H9 (cell line): ENCODE measurements around the gene GAL3ST3. TPM values are rescaled to one million over a fixed set of nuclear protein-coding genes. Genes with fewer than 3 reads are reported as not detected.

Source experiments
- DNase-seq: peaks from one replicate; pipeline ENCODE4 v3.0.0-alpha.2; 2017
- H2AFZ ChIP-seq: one replicate; pipeline ENCODE4 v1.6.1; 2013; ENCODE audit warnings: mild to moderate bottlenecking, low read length, control low read depth, moderate library complexity
- H2AK5ac ChIP-seq: 2 replicates; pipeline ENCODE4 v1.6.1; 2013; ENCODE audit warnings: low read length, control low read depth, mixed read lengths; ENCODE audit not compliant: insufficient read length
- H2BK120ac ChIP-seq: one replicate; pipeline ENCODE4 v1.6.1; 2013; ENCODE audit warnings: low read depth, mild to moderate bottlenecking, low read length, control low read depth, inconsistent platforms; ENCODE audit not compliant: poor library complexity, severe bottlenecking
- H2BK12ac ChIP-seq: 2 replicates; pipeline ENCODE4 v1.6.1; 2013; ENCODE audit warnings: low read length, control low read depth, mixed read lengths, low read depth; ENCODE audit not compliant: insufficient read length
- H2BK15ac ChIP-seq: 2 replicates; pipeline ENCODE4 v1.6.1; 2013; ENCODE audit warnings: low read depth, low read length, control low read depth
- H2BK20ac ChIP-seq: one replicate; pipeline ENCODE4 v1.6.1; 2013; ENCODE audit warnings: low read depth, mild to moderate bottlenecking, low read length, control low read depth, inconsistent platforms; ENCODE audit not compliant: poor library complexity, severe bottlenecking
- H2BK5ac ChIP-seq: 2 replicates; pipeline ENCODE4 v1.6.1; 2013; ENCODE audit warnings: low read length, control low read depth, mixed read lengths; ENCODE audit not compliant: insufficient read length
- H3K14ac ChIP-seq: 2 replicates; pipeline ENCODE4 v1.6.1; 2013; ENCODE audit warnings: low read length, control low read depth; ENCODE audit not compliant: insufficient read depth
- H3K18ac ChIP-seq: 2 replicates; pipeline ENCODE4 v1.6.1; 2013; ENCODE audit warnings: low read depth, mild to moderate bottlenecking, mixed read lengths, low read length, control low read depth; ENCODE audit not compliant: insufficient read length
- H3K23ac ChIP-seq: 2 replicates; pipeline ENCODE4 v1.6.1; 2013; ENCODE audit warnings: low read length, control low read depth, mixed read lengths, low read depth; ENCODE audit not compliant: insufficient read length
- H3K23me2 ChIP-seq: 2 replicates; pipeline ENCODE4 v1.6.1; 2013; ENCODE audit warnings: low read depth, mild to moderate bottlenecking, mixed read lengths, low read length, control low read depth; ENCODE audit not compliant: insufficient read length, poor library complexity, severe bottlenecking
- H3K27ac ChIP-seq: 2 replicates; pipeline ENCODE4 v1.5.1; 2013; ENCODE audit warnings: low read length, control low read depth, mixed read lengths, low read depth; ENCODE audit not compliant: insufficient read length
- H3K27me3 ChIP-seq: 2 replicates; pipeline ENCODE4 v1.6.1; 2013; ENCODE audit warnings: low read length, control low read depth, inconsistent platforms; ENCODE audit not compliant: insufficient read depth
- H3K4ac ChIP-seq: 2 replicates; pipeline ENCODE4 v1.6.1; 2013; ENCODE audit warnings: low read depth, mild to moderate bottlenecking, control low read depth, inconsistent platforms, low read length, moderate library complexity
- H3K4me1 ChIP-seq: 2 replicates; pipeline ENCODE4 v1.6.1; 2013; ENCODE audit warnings: low read length, control low read depth, inconsistent platforms; ENCODE audit not compliant: insufficient read depth
- H3K4me2 ChIP-seq: 2 replicates; pipeline ENCODE4 v1.6.1; 2013; ENCODE audit warnings: low read length, control low read depth, mixed read lengths; ENCODE audit not compliant: insufficient read length, insufficient read depth
- H3K56ac ChIP-seq: 2 replicates; pipeline ENCODE4 v1.6.1; 2013; ENCODE audit warnings: low read depth, mild to moderate bottlenecking, mixed read lengths, low read length, control low read depth; ENCODE audit not compliant: insufficient read length
- H3K79me1 ChIP-seq: 2 replicates; pipeline ENCODE4 v1.6.1; 2013; ENCODE audit warnings: low read depth, mild to moderate bottlenecking, moderate library complexity, low read length, control low read depth, inconsistent platforms; ENCODE audit not compliant: insufficient read depth, poor library complexity, severe bottlenecking
- H3K79me2 ChIP-seq: 2 replicates; pipeline ENCODE4 v1.6.1; 2013; ENCODE audit warnings: low read length, control low read depth, inconsistent platforms; ENCODE audit not compliant: insufficient read depth
- H3K9ac ChIP-seq: 2 replicates; pipeline ENCODE4 v1.6.1; 2013; ENCODE audit warnings: low read length, control low read depth, mixed read lengths; ENCODE audit not compliant: insufficient read length; ENCODE audit errors: extremely low read depth
- H3K9me3 ChIP-seq: one replicate; pipeline ENCODE4 v1.6.1; 2013; ENCODE audit warnings: low read depth, low read length, inconsistent platforms; ENCODE audit not compliant: control insufficient read depth
- H3T11ph ChIP-seq: one replicate; pipeline ENCODE4 v1.6.1; 2013; ENCODE audit warnings: mild to moderate bottlenecking, low read length, control low read depth, inconsistent platforms
- H4K20me1 ChIP-seq: one replicate; pipeline ENCODE4 v1.6.1; 2013; ENCODE audit not compliant: control insufficient read depth, insufficient read length, insufficient read depth
- H4K5ac ChIP-seq: 2 replicates; pipeline ENCODE4 v1.6.1; 2013; ENCODE audit warnings: low read depth, mild to moderate bottlenecking, mixed read lengths, low read length, control low read depth; ENCODE audit not compliant: insufficient read length
- H4K8ac ChIP-seq: replicated peaks from 2 replicates; pipeline ENCODE4 v1.6.1; 2013; ENCODE audit warnings: low read length, control low read depth, mixed read lengths, low read depth; ENCODE audit not compliant: insufficient read length
- H4K91ac ChIP-seq: 2 replicates; pipeline ENCODE4 v1.6.1; 2013; ENCODE audit warnings: low read depth, mild to moderate bottlenecking, moderate library complexity, mixed read lengths, low read length, control low read depth; ENCODE audit not compliant: insufficient read length
- H3K27ac Mint-ChIP-seq, 3 experiments: 2 replicates in 2 of 3; 3 replicates in 1 of 3; pipeline ENCODE4 v1.8.0; 2020 to 2021; ENCODE audit warnings: mixed read lengths in 3 of 3, mild to moderate bottlenecking in 1 of 3, moderate library complexity in 1 of 3
- H3K27me3 Mint-ChIP-seq: 2 replicates; pipeline ENCODE4 v1.8.0; 2021; ENCODE audit warnings: low read depth, mild to moderate bottlenecking, moderate library complexity, mixed read lengths
- H3K36me3 Mint-ChIP-seq, 3 experiments: 2 replicates in 2 of 3; 3 replicates in 1 of 3; pipeline ENCODE4 v1.8.0; 2020 to 2021; ENCODE audit warnings: low read depth in 3 of 3, mixed read lengths in 3 of 3; ENCODE audit not compliant: insufficient read depth in 1 of 3
- H3K4me1 Mint-ChIP-seq, 2 experiments: 2 replicates each; pipeline ENCODE4 v1.8.0; 2020; ENCODE audit warnings: mixed read lengths in 2 of 2
- H3K4me3 Mint-ChIP-seq, 2 experiments: 2 replicates in 1 of 2; 3 replicates in 1 of 2; pipeline ENCODE4 v1.8.0; 2020 to 2021; ENCODE audit warnings: mild to moderate bottlenecking in 2 of 2, mixed read lengths in 2 of 2, moderate library complexity in 1 of 2
- H3K9me3 Mint-ChIP-seq, 2 experiments: 2 replicates in 1 of 2; 3 replicates in 1 of 2; pipeline ENCODE4 v1.8.0; 2020; ENCODE audit warnings: mild to moderate bottlenecking in 2 of 2, mixed read lengths in 2 of 2, moderate library complexity in 1 of 2
- CTCF ChIP-seq: fragments of 200-600 bp; sonication (generic); conservative IDR thresholded peaks from 3 replicates; pipeline ENCODE4 v1.8.0; 2021; ENCODE audit warnings: antibody characterized with exemption, mild to moderate bottlenecking
- WGBS: extraction: QIAGEN DNeasy Blood & Tissue Kit; methylation state at CpG from one replicate; pipeline ENCODE4 v1.1.7; 2013; ENCODE audit warnings: missing lambda C conversion rate, low lambda C conversion rate, mixed read lengths; ENCODE audit not compliant: insufficient read length; ENCODE audit errors: extremely low coverage; 5-methylcytosine and 5-hydroxymethylcytosine counted together
- total RNA-seq: library from RNA; stranded (reverse); gene quantifications from 2 replicates; pipeline ENCODE4 v1.2.1, GENCODE V29; 2021

Gene GAL3ST3
- total RNA-seq, 1 experiment from 2014 or later = 17.2 TPM

- peaks cover 21 to 31% of the 10 kb centered on the region in 2 experiments for H3K4me1 Mint-ChIP-seq
- Histone ChIP-seq H2AK5ac (no peak overlapping the region), H3K23ac (no peak overlapping the region), H3K27ac (no peak overlapping the region), H4K91ac (no peak overlapping the region), H3K9me3 (no peaks in the 10 kb centered on the region), H4K20me1 (no peaks in the 10 kb centered on the region), H3K18ac (no peak overlapping the region), H3K79me1 (no peaks in the 10 kb centered on the region), H3K23me2 (peaks cover 4% of the 10 kb centered on the region), H3T11ph (no peak overlapping the region), H3K56ac (no peak overlapping the region), H2BK12ac (no peak overlapping the region), H4K5ac (no peak overlapping the region), H3K4ac (no peak overlapping the region), H2BK20ac (no peak overlapping the region), H3K79me2 (no peaks in the 10 kb centered on the region), H3K9ac (no peak overlapping the region), H3K4me1 (no peaks in the 10 kb centered on the region), H3K4me2 (no peak overlapping the region), H4K8ac (no peak overlapping the region), H2AFZ (no peak overlapping the region), H2BK15ac (no peak overlapping the region), H2BK5ac (no peak overlapping the region), H3K14ac (no peak overlapping the region), H2BK120ac (no peak overlapping the region), H3K27me3 (no peaks in the 10 kb centered on the region)
- no CpG with 5 or more reads among the region's 4 CpGs for WGBS
- no peaks in the 10 kb centered on the region for H3K27me3 Mint-ChIP-seq
- H3K4me3 Mint-ChIP-seq = no peak overlapping the region
- H3K27ac Mint-ChIP-seq = no peak overlapping the region; a peak in 1 of 7 replicates
- no peaks in the 10 kb centered on the region for H3K9me3 Mint-ChIP-seq
- TF ChIP-seq CTCF = no peak
- no peak for DNase-seq
- H3K36me3 Mint-ChIP-seq = peaks cover 50 to 70% (median 63%) of the 10 kb centered on the region in 3 experiments
These were observed 18.7 kb upstream of the GAL3ST3 start for GRCh38 chr11:66067640-66068039.
